Stimulated activated CD4-positive, alpha-beta T cell treated with anti-CD3 and anti-CD28 coated beads, Interleukin-2, amount 100 ng/mL, for 4 hours (primary cell): Measurements from ENCODE around the gene OAS1.

Experiments used
- DNase-seq: peaks from one replicate; pipeline ENCODE4 v3.0.0-alpha.2; 2020; ENCODE audit warnings: low read depth

Gene OAS1

DNA sequence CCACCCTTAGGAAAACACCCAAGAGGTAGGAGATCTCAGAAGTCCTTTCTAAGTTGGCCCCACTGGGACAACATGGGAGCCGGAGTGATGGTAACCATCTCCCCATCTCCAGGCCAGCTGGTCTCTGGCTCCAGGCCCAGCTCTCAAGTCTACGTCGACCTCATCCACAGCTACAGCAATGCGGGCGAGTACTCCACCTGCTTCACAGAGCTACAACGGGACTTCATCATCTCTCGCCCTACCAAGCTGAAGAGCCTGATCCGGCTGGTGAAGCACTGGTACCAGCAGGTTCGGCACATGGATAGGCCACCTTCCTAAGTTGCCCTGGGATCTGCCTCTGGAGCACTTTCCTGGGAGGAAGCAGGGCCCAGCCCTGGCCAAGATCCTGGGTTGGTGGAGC is 60.5 kb downstream of the OAS1 start:
- DNase-seq = no peak

DNA sequence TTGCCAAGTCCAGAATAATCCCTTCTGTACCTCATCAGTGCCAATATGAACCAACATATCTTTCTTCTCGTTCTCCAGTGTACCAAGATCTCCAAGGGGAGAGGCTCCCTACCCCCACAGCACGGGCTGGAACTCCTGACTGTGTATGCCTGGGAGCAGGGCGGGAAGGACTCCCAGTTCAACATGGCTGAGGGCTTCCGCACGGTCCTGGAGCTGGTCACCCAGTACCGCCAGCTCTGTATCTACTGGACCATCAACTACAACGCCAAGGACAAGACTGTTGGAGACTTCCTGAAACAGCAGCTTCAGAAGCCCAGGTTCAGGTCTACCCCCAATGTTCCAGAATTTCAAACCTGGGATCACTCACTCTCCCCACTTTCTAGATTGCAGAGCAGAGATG is 61.1 kb downstream of the OAS1 start:
- no peak for DNase-seq
